ENCODE data around the gene NES. TPM values are rescaled to one million over a fixed set of nuclear protein-coding genes. Genes with fewer than 3 reads are reported as not detected.

The NES gene
- total RNA-seq, 1 donor from 2014 or later, result not detected

GRCh38 chr1:156619582-156619955 lies 57.6 kb downstream of the NES start:
- no peak for TF ChIP-seq CTCF (IDR thresholded peaks at IDR 0.05)
- H3K36me3 Mint-ChIP-seq (ENCODE audit: low read depth), result no peaks in the 10 kb centered on the region
- CTCF ChIA-PET, result interaction anchor here (0.9 to 2.6 kb wide), 8 partner anchors 11 to 234 kb away, joined by 3 to 13 read pairs (median 4); partner anchors contain the start of genes CRABP2 and NES

GRCh38 chr1:156618853-156619581 lies 58.2 kb downstream of the NES start, which contains the start of gene HAPLN2:
Gene HAPLN2, plus strand, starts transcription at chr1:156619415. Its CDS starts 4,076 bp downstream, at chr1:156623491.
- DNase-seq (no peak), ATAC-seq (ENCODE audit: low read depth) (peak; percentile 28)
- H3K27me3 Mint-ChIP-seq, result peaks cover 51% of the 10 kb centered on the region
- no peaks in the 10 kb centered on the region for H3K4me1 Mint-ChIP-seq
- intact Hi-C loops (cut with micrococcal nuclease), result no loop called here
- CTCF ChIA-PET, result interaction anchor here (0.9 to 2.6 kb wide), 5 partner anchors 41 to 233 kb away, joined by 3 to 13 read pairs (median 5); partner anchors contain the start of genes CRABP2 and NES
- H3K27ac Mint-ChIP-seq, result no peak within 1 kb of the TSS
- no peaks in the 10 kb centered on the region for H3K9me3 Mint-ChIP-seq
- no peak within 1 kb of the TSS for H3K4me3 Mint-ChIP-seq
- H3K36me3 Mint-ChIP-seq (ENCODE audit: low read depth), result no peaks in the 10 kb centered on the region
- POLR2A ChIA-PET, result interaction anchor here (0.6 kb wide), 1 partner anchor 114 kb away, joined by 4 read pairs; no protein-coding TSS in a partner anchor
- no peak for TF ChIP-seq CTCF (IDR thresholded peaks at IDR 0.05)

More at GRCh38 chr1:156619582-156619955, 57.6 kb downstream of the NES start:
- H3K4me3 Mint-ChIP-seq, result no peak overlapping the region
- ATAC-seq (ENCODE audit: low read depth) (no peak), DNase-seq (no peak)
- no peak overlapping the region for H3K27ac Mint-ChIP-seq
- peaks cover 3% of the 10 kb centered on the region for H3K4me1 Mint-ChIP-seq
- intact Hi-C loops (cut with micrococcal nuclease), result no loop called here
- H3K9me3 Mint-ChIP-seq, result no peaks in the 10 kb centered on the region
- POLR2A ChIA-PET, result no interaction called here
- peaks cover 49% of the 10 kb centered on the region for H3K27me3 Mint-ChIP-seq

Other genes with a start within 250 kb of the NES start
- gene MEF2D, start 176.6 kb downstream of the NES start, total RNA-seq, result 101 and 114 TPM in 2 replicates
- 0.22 and 0.29 TPM in 2 replicates for gene IQGAP3, start 104.8 kb downstream of the NES start, total RNA-seq
- 19.6 TPM in 2 replicates for gene TTC24, start 97.7 kb downstream of the NES start, total RNA-seq
- gene NAXE, start 85.6 kb downstream of the NES start, total RNA-seq, result 75.6 and 84.5 TPM in 2 replicates
- 64.6 and 71.8 TPM in 2 replicates for gene GPATCH4, start 75.9 kb downstream of the NES start, total RNA-seq
- gene HAPLN2, start 58.0 kb downstream of the NES start, total RNA-seq, result not detected in 2 replicates
- 0.27 and 0.51 TPM in 2 replicates for gene BCAN, start 35.3 kb downstream of the NES start, total RNA-seq
- 0.55 and 0.66 TPM in 2 replicates for gene CRABP2, start 28.2 kb upstream of the NES start, total RNA-seq
- gene METTL25B, start 51.1 kb upstream of the NES start, total RNA-seq, result 54.5 and 56.7 TPM in 2 replicates
- gene ISG20L2, start 51.4 kb upstream of the NES start, total RNA-seq, result 50.8 and 53.0 TPM in 2 replicates
- 65.8 and 83.7 TPM in 2 replicates for gene MRPL24, start 63.7 kb upstream of the NES start, total RNA-seq
- gene HDGF, start 74.3 kb upstream of the NES start, total RNA-seq, result 107 and 113 TPM in 2 replicates
- gene PRCC, start 90.1 kb upstream of the NES start, total RNA-seq, result 80.4 and 81.4 TPM in 2 replicates
- 1.7 and 2.3 TPM in 2 replicates for gene SH2D2A, start 139.4 kb upstream of the NES start, total RNA-seq
- gene INSRR, start 181.7 kb upstream of the NES start, total RNA-seq, result not detected in 2 replicates
- gene NTRK1, start 183.5 kb upstream of the NES start, total RNA-seq, result 0.11 TPM in 1 of 2 replicates, not detected in the other
- not detected in 2 replicates for gene PEAR1, start 216.3 kb upstream of the NES start, total RNA-seq
- gene LRRC71, start 243.2 kb upstream of the NES start, total RNA-seq, result not detected in 2 replicates

All from activated B cell treated with CpG ODN at 0.5 μM for 24 hours (primary cell).